HepG2 (cell line): ENCODE data around the gene LMF2. TPM values are rescaled to one million over a fixed set of nuclear protein-coding genes. Genes with fewer than 3 reads are reported as not detected.

ENCODE experiments used
- CCAR2 ChIP-seq: fragments of 200-400 bp; formaldehyde crosslinking; optimal IDR thresholded peaks from 2 replicates; pipeline ENCODE3; 2018; ENCODE audit warnings: low read depth, mild to moderate bottlenecking, low read length, moderate library complexity
- HNRNPL ChIP-seq: fragments of 200-400 bp; formaldehyde crosslinking; IDR thresholded peaks from 2 replicates; pipeline ENCODE4 v1.6.1; 2017; ENCODE audit warnings: mild to moderate bottlenecking, low read depth, low read length
- JUN ChIP-seq: sonication (generic); formaldehyde crosslinking; IDR thresholded peaks from 2 replicates; pipeline ENCODE4 v1.4.0; 2020; ENCODE audit warnings: mild to moderate bottlenecking, missing genetic modification reagents
- LCORL ChIP-seq, 2 experiments: fragments of 450-650 bp in 1 of 2; sonication (generic) in 1 of 2; formaldehyde crosslinking in 1 of 2; IDR thresholded peaks; 2 replicates each; pipeline versions ENCODE4 v1.5.0 to v1.6.1; 2017 to 2020; ENCODE audit warnings: antibody characterized with exemption in 1 of 2, missing genetic modification reagents in 1 of 2
- REPIN1 ChIP-seq: sonication (generic); formaldehyde crosslinking; IDR thresholded peaks from 2 replicates; pipeline ENCODE4 v1.8.0; 2022; ENCODE audit warnings: missing genetic modification reagents, low read depth, mild to moderate bottlenecking, borderline replicate concordance
- TBP ChIP-seq: sonication (generic); formaldehyde crosslinking; IDR thresholded peaks from 2 replicates; pipeline ENCODE4 v1.5.0; 2020; ENCODE audit warnings: missing genetic modification reagents
- XRCC5 ChIP-seq: fragments of 200-400 bp; formaldehyde crosslinking; optimal IDR thresholded peaks from 2 replicates; pipeline ENCODE3; 2017; ENCODE audit warnings: mild to moderate bottlenecking, low read length
- ZNF547 ChIP-seq: sonication (generic); formaldehyde crosslinking; IDR thresholded peaks from 2 replicates; pipeline ENCODE4 v1.5.1; 2020; ENCODE audit warnings: mild to moderate bottlenecking, missing genetic modification reagents
- ZNF558 ChIP-seq: sonication (generic); formaldehyde crosslinking; IDR thresholded peaks from 2 replicates; pipeline ENCODE4 v1.9.0; 2022; ENCODE audit warnings: mild to moderate bottlenecking, missing genetic modification reagents, borderline replicate concordance
- ZNF878 ChIP-seq: sonication (generic); formaldehyde crosslinking; IDR thresholded peaks from 2 replicates; pipeline ENCODE4 v1.8.1; 2023; ENCODE audit warnings: mild to moderate bottlenecking, missing genetic modification reagents, moderate library complexity
- ZSCAN30 ChIP-seq: sonication (generic); formaldehyde crosslinking; IDR thresholded peaks from 2 replicates; pipeline ENCODE4 v1.5.0; 2020; ENCODE audit warnings: mild to moderate bottlenecking, missing genetic modification reagents
- polyA plus RNA-seq, 8 experiments: library from polyadenylated mRNA; depleted of rRNA in 3 of 8; stranded (reverse) in 7 of 8; unstranded in 1 of 8; fragments of >200 nt; fragmentation: Illumina TruSeq in 4 of 8; extraction: Trizol in 4 of 8; gene quantifications; 2 replicates each; pipeline versions ENCODE4 v1.2.1 to v1.2.3, GENCODE V29; 2011 to 2016; ENCODE audit warnings: low read depth in 4 of 8, missing spikeins in 1 of 8, mixed read lengths in 1 of 8; ENCODE audit not compliant: insufficient read depth in 1 of 8
- total RNA-seq, 5 experiments: library from RNA; depleted of rRNA; stranded (reverse); fragments of >200 nt; fragmentation: Illumina TruSeq; extraction: Trizol; gene quantifications; 2 replicates each; pipeline ENCODE4 v1.2.3, GENCODE V29; 2016; ENCODE audit warnings: low read depth in 1 of 5
- TF ChIP-seq, protein P1 (sequence below): sonication (generic); formaldehyde crosslinking; IDR thresholded peaks from 2 replicates; pipeline ENCODE4 v1.5.0; 2020; ENCODE audit warnings: mild to moderate bottlenecking, missing genetic modification reagents, borderline replicate concordance
- TF ChIP-seq, protein P2 (sequence below): sonication (generic); formaldehyde crosslinking; IDR thresholded peaks from 2 replicates; pipeline ENCODE4 v1.5.0; 2020; ENCODE audit warnings: mild to moderate bottlenecking, missing genetic modification reagents
- TF ChIP-seq, protein P3 (sequence below): sonication (generic); formaldehyde crosslinking; IDR thresholded peaks from 2 replicates; pipeline ENCODE4 v1.4.0; 2020; ENCODE audit warnings: mild to moderate bottlenecking, missing genetic modification reagents, borderline replicate concordance
- TF ChIP-seq, protein P4 (sequence below): sonication (generic); formaldehyde crosslinking; IDR thresholded peaks from 2 replicates; pipeline ENCODE4 v1.4.0; 2020; ENCODE audit warnings: missing genetic modification reagents
- TF ChIP-seq, protein P5 (sequence below): sonication (generic); formaldehyde crosslinking; IDR thresholded peaks from 2 replicates; pipeline ENCODE4 v1.4.0; 2020; ENCODE audit warnings: missing genetic modification reagents, mild to moderate bottlenecking, borderline replicate concordance

The LMF2 gene
- total and polyA plus RNA-seq, 2 of the 13 experiments (the other 11 are each of a cell fraction or from before 2014, with no cell fraction given) = 23.3 to 30.6 TPM

DNA sequence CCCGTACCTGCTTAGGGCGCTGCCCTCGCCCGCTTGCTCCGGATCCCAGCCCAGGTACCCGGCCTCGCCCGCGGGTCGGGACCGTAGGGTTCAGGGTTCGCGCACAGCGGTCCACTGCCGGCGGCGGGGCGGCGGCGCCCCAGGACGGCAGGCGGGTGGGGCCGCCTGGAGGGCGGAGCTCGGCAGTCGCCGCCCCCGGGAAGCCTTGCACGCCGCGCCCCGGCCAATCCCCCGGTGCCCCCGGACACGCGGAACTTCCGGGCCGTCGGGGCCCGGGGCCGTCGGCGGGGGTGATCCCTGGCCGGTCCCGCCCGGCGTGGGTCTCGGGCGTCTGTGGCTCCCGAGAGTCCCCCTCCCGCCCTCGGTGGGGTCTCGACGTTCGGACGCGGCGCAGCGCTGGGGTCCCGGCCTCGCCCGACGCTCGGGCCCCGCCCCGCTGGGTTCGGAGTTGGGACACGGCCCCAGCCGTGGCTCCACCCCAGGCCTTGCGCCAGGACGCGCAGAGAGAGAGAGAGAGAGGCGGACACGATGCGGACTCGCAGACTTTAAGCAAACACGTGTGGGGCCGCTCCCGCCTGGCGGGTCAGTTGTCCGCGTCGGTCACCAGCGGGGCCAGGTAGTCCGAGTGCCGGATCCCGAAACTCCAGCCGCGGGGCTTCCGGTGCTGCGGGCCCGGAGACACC, 22.5 kb upstream of the LMF2 start, which contains the start of gene TYMP (continued):
- TF ChIP-seq, protein P1, sequence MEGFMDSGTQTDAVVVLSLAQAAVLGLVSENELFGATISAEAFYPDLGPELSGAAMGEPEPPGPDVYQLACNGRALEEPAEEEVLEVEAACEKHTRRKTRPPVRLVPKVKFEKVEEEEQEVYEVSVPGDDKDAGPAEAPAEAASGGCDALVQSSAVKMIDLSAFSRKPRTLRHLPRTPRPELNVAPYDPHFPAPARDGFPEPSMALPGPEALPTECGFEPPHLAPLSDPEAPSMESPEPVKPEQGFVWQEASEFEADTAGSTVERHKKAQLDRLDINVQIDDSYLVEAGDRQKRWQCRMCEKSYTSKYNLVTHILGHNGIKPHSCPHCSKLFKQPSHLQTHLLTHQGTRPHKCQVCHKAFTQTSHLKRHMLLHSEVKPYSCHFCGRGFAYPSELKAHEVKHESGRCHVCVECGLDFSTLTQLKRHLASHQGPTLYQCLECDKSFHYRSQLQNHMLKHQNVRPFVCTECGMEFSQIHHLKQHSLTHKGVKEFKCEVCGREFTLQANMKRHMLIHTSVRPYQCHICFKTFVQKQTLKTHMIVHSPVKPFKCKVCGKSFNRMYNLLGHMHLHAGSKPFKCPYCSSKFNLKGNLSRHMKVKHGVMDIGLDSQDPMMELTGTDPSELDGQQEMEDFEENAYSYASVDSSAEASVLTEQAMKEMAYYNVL (CRISPR knock-in tag) = peak; percentile 8; the same call in 1 of the 2 replicates
- TF ChIP-seq HNRNPL (no peak), XRCC5 (peak; percentile 31), ZNF547 (CRISPR knock-in tag) (no peak; the same call in 1 of the 2 replicates), TBP (CRISPR knock-in tag) (no peak), ZSCAN30 (CRISPR knock-in tag) (0 out of 2 replicates have a peak, but pooled peaks have one; percentile 26), LCORL (IDR thresholded peaks at IDR 0.05) (no peak), LCORL (CRISPR knock-in tag; IDR thresholded peaks at IDR 0.05) (peak; percentile 61; the same call in 1 of the 2 replicates), ZNF558 (CRISPR knock-in tag) (no peak; the same call in 1 of the 2 replicates), ZNF878 (CRISPR knock-in tag) (no peak), CCAR2 (no peak), JUN (CRISPR knock-in tag) (peak; percentile 11; the same call in 1 of the 2 replicates), REPIN1 (CRISPR knock-in tag) (0 out of 2 replicates have a peak, but pooled peaks have one; percentile 9)
- TF ChIP-seq, protein P2, sequence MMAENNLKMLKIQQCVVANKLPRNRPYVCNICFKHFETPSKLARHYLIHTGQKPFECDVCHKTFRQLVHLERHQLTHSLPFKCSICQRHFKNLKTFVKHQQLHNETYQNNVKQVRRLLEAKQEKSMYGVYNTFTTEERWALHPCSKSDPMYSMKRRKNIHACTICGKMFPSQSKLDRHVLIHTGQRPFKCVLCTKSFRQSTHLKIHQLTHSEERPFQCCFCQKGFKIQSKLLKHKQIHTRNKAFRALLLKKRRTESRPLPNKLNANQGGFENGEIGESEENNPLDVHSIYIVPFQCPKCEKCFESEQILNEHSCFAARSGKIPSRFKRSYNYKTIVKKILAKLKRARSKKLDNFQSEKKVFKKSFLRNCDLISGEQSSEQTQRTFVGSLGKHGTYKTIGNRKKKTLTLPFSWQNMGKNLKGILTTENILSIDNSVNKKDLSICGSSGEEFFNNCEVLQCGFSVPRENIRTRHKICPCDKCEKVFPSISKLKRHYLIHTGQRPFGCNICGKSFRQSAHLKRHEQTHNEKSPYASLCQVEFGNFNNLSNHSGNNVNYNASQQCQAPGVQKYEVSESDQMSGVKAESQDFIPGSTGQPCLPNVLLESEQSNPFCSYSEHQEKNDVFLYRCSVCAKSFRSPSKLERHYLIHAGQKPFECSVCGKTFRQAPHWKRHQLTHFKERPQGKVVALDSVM (CRISPR knock-in tag) = peak; percentile 55; the same call in 1 of the 2 replicates
- TF ChIP-seq, protein P3, sequence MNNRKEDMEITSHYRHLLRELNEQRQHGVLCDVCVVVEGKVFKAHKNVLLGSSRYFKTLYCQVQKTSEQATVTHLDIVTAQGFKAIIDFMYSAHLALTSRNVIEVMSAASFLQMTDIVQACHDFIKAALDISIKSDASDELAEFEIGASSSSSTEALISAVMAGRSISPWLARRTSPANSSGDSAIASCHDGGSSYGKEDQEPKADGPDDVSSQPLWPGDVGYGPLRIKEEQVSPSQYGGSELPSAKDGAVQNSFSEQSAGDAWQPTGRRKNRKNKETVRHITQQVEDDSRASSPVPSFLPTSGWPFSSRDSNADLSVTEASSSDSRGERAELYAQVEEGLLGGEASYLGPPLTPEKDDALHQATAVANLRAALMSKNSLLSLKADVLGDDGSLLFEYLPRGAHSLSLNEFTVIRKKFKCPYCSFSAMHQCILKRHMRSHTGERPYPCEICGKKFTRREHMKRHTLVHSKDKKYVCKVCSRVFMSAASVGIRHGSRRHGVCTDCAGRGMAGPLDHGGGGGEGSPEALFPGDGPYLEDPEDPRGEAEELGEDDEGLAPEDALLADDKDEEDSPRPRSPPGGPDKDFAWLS (CRISPR knock-in tag) = peak; percentile 20; the same call in 1 of the 2 replicates
- TF ChIP-seq, protein P4, sequence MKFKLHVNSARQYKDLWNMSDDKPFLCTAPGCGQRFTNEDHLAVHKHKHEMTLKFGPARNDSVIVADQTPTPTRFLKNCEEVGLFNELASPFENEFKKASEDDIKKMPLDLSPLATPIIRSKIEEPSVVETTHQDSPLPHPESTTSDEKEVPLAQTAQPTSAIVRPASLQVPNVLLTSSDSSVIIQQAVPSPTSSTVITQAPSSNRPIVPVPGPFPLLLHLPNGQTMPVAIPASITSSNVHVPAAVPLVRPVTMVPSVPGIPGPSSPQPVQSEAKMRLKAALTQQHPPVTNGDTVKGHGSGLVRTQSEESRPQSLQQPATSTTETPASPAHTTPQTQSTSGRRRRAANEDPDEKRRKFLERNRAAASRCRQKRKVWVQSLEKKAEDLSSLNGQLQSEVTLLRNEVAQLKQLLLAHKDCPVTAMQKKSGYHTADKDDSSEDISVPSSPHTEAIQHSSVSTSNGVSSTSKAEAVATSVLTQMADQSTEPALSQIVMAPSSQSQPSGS (CRISPR knock-in tag) = no peak
- TF ChIP-seq, protein P5, sequence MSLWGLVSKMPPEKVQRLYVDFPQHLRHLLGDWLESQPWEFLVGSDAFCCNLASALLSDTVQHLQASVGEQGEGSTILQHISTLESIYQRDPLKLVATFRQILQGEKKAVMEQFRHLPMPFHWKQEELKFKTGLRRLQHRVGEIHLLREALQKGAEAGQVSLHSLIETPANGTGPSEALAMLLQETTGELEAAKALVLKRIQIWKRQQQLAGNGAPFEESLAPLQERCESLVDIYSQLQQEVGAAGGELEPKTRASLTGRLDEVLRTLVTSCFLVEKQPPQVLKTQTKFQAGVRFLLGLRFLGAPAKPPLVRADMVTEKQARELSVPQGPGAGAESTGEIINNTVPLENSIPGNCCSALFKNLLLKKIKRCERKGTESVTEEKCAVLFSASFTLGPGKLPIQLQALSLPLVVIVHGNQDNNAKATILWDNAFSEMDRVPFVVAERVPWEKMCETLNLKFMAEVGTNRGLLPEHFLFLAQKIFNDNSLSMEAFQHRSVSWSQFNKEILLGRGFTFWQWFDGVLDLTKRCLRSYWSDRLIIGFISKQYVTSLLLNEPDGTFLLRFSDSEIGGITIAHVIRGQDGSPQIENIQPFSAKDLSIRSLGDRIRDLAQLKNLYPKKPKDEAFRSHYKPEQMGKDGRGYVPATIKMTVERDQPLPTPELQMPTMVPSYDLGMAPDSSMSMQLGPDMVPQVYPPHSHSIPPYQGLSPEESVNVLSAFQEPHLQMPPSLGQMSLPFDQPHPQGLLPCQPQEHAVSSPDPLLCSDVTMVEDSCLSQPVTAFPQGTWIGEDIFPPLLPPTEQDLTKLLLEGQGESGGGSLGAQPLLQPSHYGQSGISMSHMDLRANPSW = no peak
